Activated T-cell treated with anti-CD3 and anti-CD28 coated beads, Interleukin-2, amount 50 U/mL, for 72 hours (primary cell): ENCODE measurements around the gene DMD. TPM values are rescaled to one million over a fixed set of nuclear protein-coding genes. Genes with fewer than 3 reads are reported as not detected.

Source experiments
- ATAC-seq, 2 donors: fragments of 150-1000 bp; cut with Tn5 transposase; replicated peaks in 1 of 2; 2 replicates each; pipeline ENCODE4 v1.10.0; 2021; ENCODE audit warnings: moderate library complexity in 2 of 2, mild to moderate bottlenecking in 1 of 2
- DNase-seq, 2 donors: peaks; one replicate each; pipeline ENCODE4 v3.0.0; 2021 to 2022; ENCODE audit warnings: mixed read lengths in 1 of 2
- H3K27ac Mint-ChIP-seq: one replicate; pipeline ENCODE4 v1.8.0; 2022; ENCODE audit warnings: mild to moderate bottlenecking, moderate library complexity, mixed read lengths
- H3K27me3 Mint-ChIP-seq: one replicate; pipeline ENCODE4 v1.8.0; 2022; ENCODE audit warnings: low read depth, mixed read lengths
- H3K36me3 Mint-ChIP-seq, 2 donors: one replicate each; pipeline ENCODE4 v1.8.0; 2022; ENCODE audit warnings: mixed read lengths in 2 of 2, mild to moderate bottlenecking in 1 of 2; ENCODE audit not compliant: insufficient read depth in 2 of 2
- H3K4me1 Mint-ChIP-seq: one replicate; pipeline ENCODE4 v1.8.0; 2022; ENCODE audit warnings: low read depth, mixed read lengths
- H3K4me3 Mint-ChIP-seq, 2 donors: one replicate each; pipeline ENCODE4 v1.8.0; 2022; ENCODE audit warnings: mild to moderate bottlenecking in 2 of 2, mixed read lengths in 2 of 2, moderate library complexity in 2 of 2
- H3K9me3 Mint-ChIP-seq, 2 donors: one replicate each; pipeline ENCODE4 v1.8.0; 2022; ENCODE audit warnings: mixed read lengths in 2 of 2
- total RNA-seq, 2 donors: library from RNA; stranded (reverse); gene quantifications; one replicate each; pipeline ENCODE4 v1.2.3, GENCODE V29; 2022

Gene DMD
- total RNA-seq, 2 donors from 2014 or later: 2.9 to 4.6 TPM

GRCh38 chrX:31356275-31357212 is 1854.8 kb downstream of the DMD start:
- Mint-ChIP-seq H3K27me3 (peaks cover 8% of the 10 kb centered on the region), H3K4me1 (no peaks in the 10 kb centered on the region)

GRCh38 chrX:31355206-31355955 is 1856.0 kb downstream of the DMD start:
- no peaks in the 10 kb centered on the region for H3K4me1 Mint-ChIP-seq
- no peak overlapping the region for H3K4me3 Mint-ChIP-seq
- DNase-seq (no peak), ATAC-seq (no peak)
- no peak overlapping the region for H3K27ac Mint-ChIP-seq
- no peaks in the 10 kb centered on the region for H3K36me3 Mint-ChIP-seq
- H3K27me3 Mint-ChIP-seq: peaks cover 8% of the 10 kb centered on the region
- no peaks in the 10 kb centered on the region for H3K9me3 Mint-ChIP-seq

More at GRCh38 chrX:31356275-31357212, 1854.8 kb downstream of the DMD start:
- H3K27ac Mint-ChIP-seq: no peak overlapping the region
- H3K4me3 Mint-ChIP-seq: no peak overlapping the region
- no peaks in the 10 kb centered on the region for H3K9me3 Mint-ChIP-seq
- no peaks in the 10 kb centered on the region for H3K36me3 Mint-ChIP-seq
- ATAC-seq (no peak), DNase-seq (no peak)

GRCh38 chrX:31353095-31353494 is 1858.3 kb downstream of the DMD start:
- ATAC-seq: peak in 1 of 2 donors; percentile 47
- no peak for DNase-seq
- H3K27me3 Mint-ChIP-seq: peaks cover 8% of the 10 kb centered on the region
- H3K27ac Mint-ChIP-seq: no peak overlapping the region
- H3K9me3 Mint-ChIP-seq: no peaks in the 10 kb centered on the region
- no peaks in the 10 kb centered on the region for H3K4me1 Mint-ChIP-seq
- no peak overlapping the region for H3K4me3 Mint-ChIP-seq
- H3K36me3 Mint-ChIP-seq: no peaks in the 10 kb centered on the region

GRCh38 chrX:31350808-31351074 is 1860.6 kb downstream of the DMD start:
- Mint-ChIP-seq H3K4me1 (no peaks in the 10 kb centered on the region), H3K9me3 (no peaks in the 10 kb centered on the region), H3K27ac (no peak overlapping the region), H3K36me3 (no peaks in the 10 kb centered on the region), H3K27me3 (no peaks in the 10 kb centered on the region), H3K4me3 (no peak overlapping the region)
- DNase-seq: no peak
- ATAC-seq: no peak

- no peak for DNase-seq
- Mint-ChIP-seq H3K36me3 (no peaks in the 10 kb centered on the region), H3K4me1 (no peaks in the 10 kb centered on the region), H3K27ac (no peak overlapping the region), H3K9me3 (no peaks in the 10 kb centered on the region), H3K4me3 (no peak overlapping the region), H3K27me3 (no peaks in the 10 kb centered on the region)
- no peak for ATAC-seq
These were observed 1861.8 kb downstream of the DMD start for GRCh38 chrX:31349515-31349914.

GRCh38 chrX:31340587-31340986 is 1870.8 kb downstream of the DMD start:
- ATAC-seq (no peak), DNase-seq (no peak)
- no peaks in the 10 kb centered on the region for H3K27me3 Mint-ChIP-seq
- no peaks in the 10 kb centered on the region for H3K9me3 Mint-ChIP-seq
- H3K4me3 Mint-ChIP-seq: no peak overlapping the region
- H3K27ac Mint-ChIP-seq: no peak overlapping the region
- no peaks in the 10 kb centered on the region for H3K36me3 Mint-ChIP-seq
- no peaks in the 10 kb centered on the region for H3K4me1 Mint-ChIP-seq

GRCh38 chrX:31338991-31339350 is 1872.4 kb downstream of the DMD start:
- Mint-ChIP-seq H3K4me3 (no peak overlapping the region), H3K4me1 (no peaks in the 10 kb centered on the region), H3K36me3 (no peaks in the 10 kb centered on the region), H3K27me3 (no peaks in the 10 kb centered on the region), H3K27ac (no peak overlapping the region), H3K9me3 (no peaks in the 10 kb centered on the region)
- DNase-seq (no peak), ATAC-seq (no peak)

GRCh38 chrX:31337332-31337731 is 1874.0 kb downstream of the DMD start:
- no peaks in the 10 kb centered on the region for H3K4me1 Mint-ChIP-seq
- ATAC-seq: no peak
- no peaks in the 10 kb centered on the region for H3K36me3 Mint-ChIP-seq
- no peak for DNase-seq
- no peak overlapping the region for H3K27ac Mint-ChIP-seq
- H3K27me3 Mint-ChIP-seq: peaks cover 7% of the 10 kb centered on the region
- no peaks in the 10 kb centered on the region for H3K9me3 Mint-ChIP-seq
- no peak overlapping the region for H3K4me3 Mint-ChIP-seq

- ATAC-seq: no peak
- H3K4me3 Mint-ChIP-seq: no peak overlapping the region
- no peak overlapping the region for H3K27ac Mint-ChIP-seq
- H3K9me3 Mint-ChIP-seq: peaks cover 0 to 2% of the 10 kb centered on the region in 2 donors
- H3K36me3 Mint-ChIP-seq: no peaks in the 10 kb centered on the region
- no peaks in the 10 kb centered on the region for H3K4me1 Mint-ChIP-seq
- H3K27me3 Mint-ChIP-seq: peaks cover 13% of the 10 kb centered on the region
- no peak for DNase-seq
These were observed 1874.9 kb downstream of the DMD start for GRCh38 chrX:31336419-31336818.

GRCh38 chrX:31334997-31335396 is 1876.4 kb downstream of the DMD start:
- peaks cover 14% of the 10 kb centered on the region for H3K27me3 Mint-ChIP-seq
- no peaks in the 10 kb centered on the region for H3K36me3 Mint-ChIP-seq
- ATAC-seq (no peak), DNase-seq (no peak)
- H3K9me3 Mint-ChIP-seq: peaks cover 0 to 2% of the 10 kb centered on the region in 2 donors
- H3K4me3 Mint-ChIP-seq: no peak overlapping the region
- no peak overlapping the region for H3K27ac Mint-ChIP-seq
- H3K4me1 Mint-ChIP-seq: no peaks in the 10 kb centered on the region

GRCh38 chrX:31333165-31333831 is 1878.1 kb downstream of the DMD start:
- H3K27me3 Mint-ChIP-seq: peaks cover 14% of the 10 kb centered on the region
- DNase-seq (no peak), ATAC-seq (no peak)
- H3K4me1 Mint-ChIP-seq: no peaks in the 10 kb centered on the region
- H3K27ac Mint-ChIP-seq: no peak overlapping the region
- no peak overlapping the region for H3K4me3 Mint-ChIP-seq
- peaks cover 0 to 4% of the 10 kb centered on the region in 2 donors for H3K9me3 Mint-ChIP-seq
- H3K36me3 Mint-ChIP-seq: no peaks in the 10 kb centered on the region

GRCh38 chrX:31331928-31332327 is 1879.4 kb downstream of the DMD start:
- DNase-seq: no peak

GRCh38 chrX:31331015-31331414 is 1880.3 kb downstream of the DMD start:
- ATAC-seq (no peak), DNase-seq (no peak)
- Mint-ChIP-seq H3K27me3 (peaks cover 14% of the 10 kb centered on the region), H3K9me3 (peaks cover 0 to 4% of the 10 kb centered on the region in 2 donors), H3K27ac (no peak overlapping the region), H3K36me3 (no peaks in the 10 kb centered on the region), H3K4me3 (no peak overlapping the region), H3K4me1 (no peaks in the 10 kb centered on the region)

More at GRCh38 chrX:31331928-31332327, 1879.4 kb downstream of the DMD start:
- Mint-ChIP-seq H3K27ac (no peak overlapping the region), H3K9me3 (peaks cover 0 to 4% of the 10 kb centered on the region in 2 donors), H3K4me1 (no peaks in the 10 kb centered on the region), H3K27me3 (peaks cover 14% of the 10 kb centered on the region), H3K4me3 (no peak overlapping the region), H3K36me3 (no peaks in the 10 kb centered on the region)
- ATAC-seq: no peak
